ENCODE results near the gene STX3.
A peak's percentile ranks its signal among the peaks of the same experiment; 100 is the strongest.
"Not testable (repeated sequence)": the region's sequence is repeated elsewhere in the genome, so short reads cannot be mapped to it uniquely, and the experiment has no call there.

STX3 gene

DNA sequence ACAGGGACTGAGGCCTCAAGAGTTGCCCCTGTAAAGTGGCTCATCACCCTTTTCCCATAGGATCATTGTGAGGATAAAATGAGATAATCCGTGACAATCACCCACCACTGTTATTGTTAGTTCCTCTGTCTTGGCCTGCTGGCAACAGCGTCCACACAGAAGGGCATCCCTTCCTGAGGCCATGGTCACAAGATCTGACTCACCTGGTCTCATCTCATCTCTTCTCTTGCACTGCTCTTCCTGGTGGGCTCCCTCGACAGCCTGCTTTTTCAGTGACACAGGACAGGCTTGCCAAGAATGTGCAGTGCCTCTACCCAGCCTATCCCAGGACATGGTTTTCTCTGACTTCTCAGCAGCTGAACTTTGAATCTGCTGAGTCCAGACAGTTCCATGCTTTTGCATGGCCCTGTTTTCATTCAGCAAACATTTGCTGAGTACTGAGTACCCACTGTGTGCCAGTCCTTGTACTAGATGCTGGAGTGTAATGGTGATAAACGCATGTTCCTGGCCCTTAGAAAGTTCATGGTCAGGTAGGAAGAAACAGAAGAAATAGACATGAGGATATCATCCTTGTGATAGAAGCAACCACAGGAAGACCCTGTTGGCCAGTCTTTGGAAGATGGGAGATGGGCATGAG is 3.3 kb downstream of the STX3 start:
- no peak for DNase-seq (ENCODE audit: low spot score)

DNA sequence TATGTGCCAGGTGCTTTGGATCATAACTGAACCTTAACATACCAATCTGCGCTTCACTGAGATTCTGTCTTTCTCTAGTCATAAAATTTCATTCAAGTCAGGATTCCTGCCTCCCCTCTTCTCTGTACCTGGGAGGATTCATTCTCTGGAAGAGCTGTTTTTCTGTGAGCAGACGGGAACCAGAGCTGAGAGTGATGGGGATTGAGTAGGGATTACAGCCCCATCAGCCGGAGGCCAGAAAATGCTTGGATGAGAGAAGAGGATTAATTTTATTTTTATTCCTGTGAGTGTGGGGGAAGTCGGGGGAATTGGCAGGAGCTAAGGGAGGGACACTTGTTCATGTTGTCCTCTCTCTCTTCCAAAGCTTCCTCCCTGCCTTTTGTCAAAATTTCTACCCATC is 4.7 kb downstream of the STX3 start:
- no peak for DNase-seq (ENCODE audit: low spot score)

DNA sequence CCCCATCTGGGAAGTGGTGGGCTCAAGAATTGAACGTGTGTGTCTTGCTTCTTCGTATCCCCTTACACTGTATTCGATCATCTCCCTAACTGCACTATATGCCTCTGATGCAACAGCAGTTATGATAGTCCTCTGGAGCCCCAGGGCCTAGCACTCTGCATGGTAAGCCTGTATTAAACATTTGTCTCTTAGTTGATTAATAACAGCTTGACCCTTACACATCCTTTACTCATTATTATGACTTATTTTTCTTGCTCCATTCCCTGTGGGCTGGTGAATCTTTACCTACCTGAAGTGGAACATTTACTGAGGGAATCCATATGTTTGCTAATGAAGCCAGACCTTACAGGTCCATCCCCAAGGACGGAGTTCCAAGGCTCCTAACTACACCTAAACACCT is 5.6 kb downstream of the STX3 start:
- no peak for DNase-seq (ENCODE audit: low spot score)

DNA sequence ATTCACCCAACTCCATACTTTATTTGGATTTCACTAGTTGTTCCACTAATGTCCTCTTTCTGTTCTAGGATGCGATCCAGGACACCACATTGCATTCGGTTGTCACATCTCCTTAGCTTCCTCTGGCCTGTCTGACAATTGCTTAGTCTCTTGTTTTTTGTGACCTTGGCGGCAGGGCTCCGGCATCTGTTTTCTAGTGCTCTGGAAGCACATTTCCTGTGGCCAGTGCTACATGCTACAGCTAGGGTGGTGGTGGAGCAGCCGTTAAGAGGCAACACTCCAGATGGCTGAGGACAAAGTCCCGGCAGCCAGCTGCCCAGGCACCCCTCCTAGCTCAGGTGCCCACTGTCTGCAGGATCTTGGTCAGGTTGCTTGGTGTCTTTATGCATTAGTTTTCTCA is 6.8 kb downstream of the STX3 start:
- no peak for DNase-seq (ENCODE audit: low spot score)

DNA sequence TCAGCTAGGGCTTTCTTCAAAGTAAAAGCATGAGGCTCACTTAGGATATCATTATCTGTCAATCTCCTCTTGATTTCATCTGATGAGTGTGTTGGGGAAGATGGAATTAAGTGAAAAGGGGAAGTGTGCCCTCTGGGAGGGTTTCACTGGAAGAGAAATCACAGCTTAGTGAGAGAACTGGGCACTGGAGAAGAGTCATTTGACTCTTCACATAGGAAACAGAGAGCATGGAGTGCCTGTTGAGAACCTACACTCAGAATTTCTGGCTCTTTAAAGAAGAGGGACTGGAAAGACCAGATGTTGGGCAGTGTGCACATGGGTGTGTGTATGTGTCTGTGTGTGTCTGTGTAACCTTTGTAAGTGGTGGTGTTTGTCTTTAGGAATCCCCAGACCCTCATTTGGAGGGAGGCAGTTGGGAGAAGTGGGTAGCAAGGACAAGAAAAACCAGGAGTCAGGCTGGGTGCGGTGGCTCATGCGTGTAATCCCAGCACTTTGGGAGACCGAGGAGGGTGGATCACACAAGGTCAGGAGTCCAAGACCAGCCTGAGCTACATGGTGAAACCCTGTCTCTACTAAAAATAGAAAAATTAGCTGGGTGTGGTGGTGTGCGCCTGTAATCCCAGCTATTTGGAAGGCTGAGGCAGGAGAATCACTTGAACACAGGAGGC is 10.0 kb downstream of the STX3 start:
- DNase-seq (ENCODE audit: low spot score): no peak

DNA sequence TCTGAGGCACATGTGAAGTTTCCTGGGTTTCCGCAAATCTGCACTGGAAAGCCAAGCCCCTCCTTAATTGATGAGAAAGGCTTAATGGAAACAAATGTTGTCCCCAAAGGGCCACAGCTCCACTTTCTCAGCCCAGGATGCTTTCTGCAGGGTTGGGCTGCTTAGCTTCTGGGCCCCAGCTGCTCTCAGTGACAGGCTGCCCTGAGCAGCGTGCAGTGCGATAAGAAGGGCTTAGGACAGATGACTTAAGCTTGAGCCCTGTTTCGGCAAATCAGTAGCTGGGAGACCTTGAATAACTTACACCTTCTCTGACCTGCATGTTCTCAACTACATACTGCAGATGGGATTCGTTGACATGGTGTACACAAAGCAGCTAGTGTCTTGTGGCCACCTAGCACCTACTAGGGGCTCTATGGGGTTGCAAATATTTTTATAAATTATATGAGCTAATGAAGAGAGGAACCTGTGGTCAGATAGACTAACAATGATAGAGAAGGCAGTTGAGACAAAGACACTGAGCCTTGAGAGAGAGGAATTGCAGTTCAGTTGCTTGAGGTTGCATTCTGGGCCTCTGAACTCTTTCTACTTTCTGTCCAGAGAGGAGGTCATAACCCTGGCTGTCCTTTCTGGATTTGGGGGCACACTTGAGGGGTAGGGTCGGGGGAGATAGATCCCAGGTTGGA is 11.5 kb downstream of the STX3 start:
- DNase-seq (ENCODE audit: low spot score): no peak

DNA sequence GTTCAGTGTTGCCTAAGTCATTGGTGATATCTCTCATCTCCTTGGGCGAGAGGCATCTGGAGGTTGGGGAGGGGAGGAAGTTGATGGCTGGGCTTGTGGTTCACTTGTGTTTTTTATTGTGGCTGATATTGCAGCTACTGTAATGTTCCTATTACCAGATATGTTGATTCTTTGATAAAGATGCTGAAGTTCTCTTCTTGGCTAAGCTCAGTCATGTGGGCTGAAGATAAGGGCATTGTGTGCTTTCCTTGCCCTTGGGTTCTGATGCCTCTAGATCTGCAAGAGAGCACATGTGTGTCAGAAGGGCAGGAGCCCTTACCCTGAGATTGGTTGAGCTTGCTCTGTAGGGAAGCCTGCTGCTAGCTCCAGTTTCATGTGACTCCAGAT is 12.0 kb downstream of the STX3 start:
- DNase-seq (ENCODE audit: low spot score): no peak

DNA sequence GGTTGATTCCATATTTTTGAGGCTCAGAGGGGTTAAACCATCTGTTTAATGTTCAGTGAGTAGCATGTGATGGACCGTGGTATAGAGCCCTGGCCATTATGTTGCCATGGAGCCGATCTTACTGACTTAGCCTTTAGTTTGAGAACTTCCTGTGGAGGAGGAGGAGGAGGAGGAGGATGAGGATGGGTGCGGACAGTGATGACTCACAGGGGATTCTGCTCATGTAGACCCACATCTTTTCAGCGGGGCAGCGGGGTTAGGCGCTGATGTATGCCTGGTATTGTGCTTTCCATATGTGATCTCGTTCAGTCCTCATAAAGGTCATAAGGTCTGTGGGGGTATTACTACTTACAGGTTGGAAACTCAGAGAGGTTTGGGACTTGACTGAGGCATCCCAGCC is 13.9 kb downstream of the STX3 start:
- no peak for DNase-seq (ENCODE audit: low spot score)

DNA sequence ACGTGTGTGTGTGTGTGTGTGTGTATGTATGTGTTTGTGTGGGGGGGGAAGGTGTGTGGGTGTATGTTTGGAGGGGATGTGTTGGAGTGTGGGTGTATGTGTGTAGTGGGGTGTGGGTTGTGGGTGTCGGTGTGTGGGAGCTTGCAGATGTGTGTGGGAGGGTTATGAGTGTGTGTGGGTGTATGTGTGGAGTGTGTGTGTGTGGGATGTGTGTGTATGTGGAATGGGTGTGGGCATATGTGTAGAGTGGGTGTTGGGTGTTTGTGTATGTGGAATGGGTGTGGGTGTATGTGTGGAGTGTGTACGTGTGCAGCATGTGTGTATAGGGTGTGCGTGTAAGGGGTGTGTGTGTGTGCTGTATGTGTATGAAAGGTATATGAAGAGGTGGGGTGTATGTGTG is 14.7 kb downstream of the STX3 start:
- no peak for DNase-seq (ENCODE audit: low spot score)

DNA sequence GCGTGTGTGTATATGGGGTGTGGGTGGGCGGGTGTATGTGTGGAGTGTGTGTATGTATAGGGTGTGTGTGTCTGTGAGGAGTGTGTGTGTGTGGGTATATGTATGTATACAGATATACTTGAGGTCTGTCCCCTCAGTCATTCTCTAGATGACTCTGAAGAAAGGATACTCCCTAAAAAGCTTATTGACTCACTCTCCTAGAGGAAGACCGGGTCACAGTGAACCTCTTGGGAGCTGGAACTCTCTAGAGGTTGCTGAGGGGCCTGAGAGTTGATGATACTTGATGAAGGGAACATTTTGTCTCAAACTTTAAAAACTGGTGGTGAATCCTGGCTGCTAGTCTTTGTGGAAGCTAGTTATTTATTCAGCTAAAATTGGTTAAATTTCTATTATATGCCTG is 15.1 kb downstream of the STX3 start:
- DNase-seq (ENCODE audit: low spot score): no peak

DNA sequence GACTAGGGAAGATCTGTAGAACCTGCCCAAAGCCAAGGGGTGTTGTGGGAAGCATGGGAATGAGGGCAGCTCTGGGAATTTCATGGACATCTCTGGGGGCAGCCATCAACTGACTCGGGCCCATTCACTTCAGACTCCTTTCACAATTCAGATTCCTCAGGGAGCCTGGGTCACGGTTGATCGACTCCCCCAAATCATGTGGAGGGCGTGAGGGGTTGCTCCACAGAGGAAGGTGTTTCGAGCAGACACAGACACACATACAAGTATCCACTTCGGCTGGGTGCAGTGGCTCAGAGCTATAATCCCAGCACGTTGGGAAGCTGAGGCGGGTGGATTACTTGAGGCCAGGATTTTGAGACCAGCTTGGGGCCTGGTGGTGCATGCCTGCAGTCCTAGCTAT is 15.7 kb downstream of the STX3 start:
- no peak for DNase-seq (ENCODE audit: low spot score)

DNA sequence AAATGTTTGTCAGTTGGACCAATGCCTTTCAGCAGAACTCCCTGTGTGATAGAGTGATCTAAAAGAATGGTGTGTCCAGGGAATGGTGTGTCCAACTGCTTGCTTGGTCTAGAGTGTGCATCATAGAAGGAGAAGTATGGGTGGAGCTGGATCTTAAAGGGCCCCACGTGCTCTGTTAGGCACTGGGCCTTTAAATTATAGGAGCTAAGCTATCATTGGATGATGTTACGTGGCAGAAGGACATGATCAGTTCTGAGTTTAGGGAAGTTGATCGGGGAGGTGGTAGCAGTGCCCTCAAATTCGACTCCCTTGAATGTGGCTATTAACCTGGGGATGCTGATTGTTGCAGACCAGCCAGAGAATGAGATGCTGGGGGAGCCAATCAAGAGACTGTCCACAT is 16.4 kb downstream of the STX3 start:
- DNase-seq (ENCODE audit: low spot score): no peak

DNA sequence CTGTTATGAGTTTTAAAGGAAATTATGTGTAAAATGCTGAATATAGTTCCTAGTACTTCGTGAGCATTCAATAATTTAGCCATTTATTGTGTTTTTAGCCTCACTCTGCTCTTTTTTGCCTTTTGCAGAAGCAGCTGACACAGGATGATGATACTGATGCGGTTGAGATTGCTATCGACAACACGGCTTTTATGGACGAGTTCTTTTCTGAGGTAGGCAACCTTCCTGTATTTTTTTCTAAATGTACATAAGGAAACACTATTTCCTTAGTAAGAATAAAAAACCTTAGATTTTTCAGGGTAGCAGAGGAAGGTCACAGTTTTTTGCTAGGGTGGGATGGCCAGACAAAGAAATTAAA is 17.9 kb downstream of the STX3 start:
- no peak for DNase-seq (ENCODE audit: low spot score)

DNA sequence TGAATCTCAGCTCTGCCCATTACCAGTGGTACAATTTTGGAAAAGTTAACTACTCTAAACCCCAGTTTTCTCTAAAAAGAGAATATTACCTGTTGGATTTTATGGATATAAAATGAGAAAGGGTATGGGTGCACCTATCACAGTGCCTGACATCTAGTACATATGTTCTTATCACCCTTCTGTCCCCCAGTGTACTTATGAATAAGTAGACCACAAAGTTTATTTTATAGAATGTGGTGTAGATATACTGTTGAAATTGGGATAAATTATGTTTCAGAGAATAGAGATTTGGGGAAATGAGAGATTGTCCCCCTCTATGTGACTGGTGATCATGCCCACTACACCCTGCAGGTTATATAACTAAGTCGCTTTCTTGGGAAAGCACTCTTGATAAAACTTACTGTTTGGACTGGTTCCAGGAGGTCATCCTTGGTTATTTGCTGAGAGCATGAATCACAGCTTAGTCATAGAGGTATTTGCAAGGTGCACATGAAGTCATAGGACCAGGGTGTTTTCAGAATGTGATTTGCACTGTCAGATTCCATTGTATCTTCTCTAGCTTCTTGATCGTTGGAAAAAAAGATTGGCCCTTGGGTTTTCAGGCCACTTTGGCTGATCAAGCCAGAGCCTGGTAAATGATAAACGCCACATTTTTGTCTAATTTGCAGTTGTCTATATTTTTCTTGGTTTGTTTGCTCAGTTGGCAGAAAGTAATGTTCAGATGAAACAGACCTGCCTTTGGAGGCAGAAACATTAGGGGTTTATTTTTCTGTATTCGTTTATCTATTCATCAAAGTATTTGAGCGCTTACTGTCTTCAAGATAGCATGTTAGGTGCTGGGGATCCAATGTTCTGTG is 21.3 kb downstream of the STX3 start:
- peak; percentile 54 for DNase-seq (ENCODE audit: low spot score)

DNA sequence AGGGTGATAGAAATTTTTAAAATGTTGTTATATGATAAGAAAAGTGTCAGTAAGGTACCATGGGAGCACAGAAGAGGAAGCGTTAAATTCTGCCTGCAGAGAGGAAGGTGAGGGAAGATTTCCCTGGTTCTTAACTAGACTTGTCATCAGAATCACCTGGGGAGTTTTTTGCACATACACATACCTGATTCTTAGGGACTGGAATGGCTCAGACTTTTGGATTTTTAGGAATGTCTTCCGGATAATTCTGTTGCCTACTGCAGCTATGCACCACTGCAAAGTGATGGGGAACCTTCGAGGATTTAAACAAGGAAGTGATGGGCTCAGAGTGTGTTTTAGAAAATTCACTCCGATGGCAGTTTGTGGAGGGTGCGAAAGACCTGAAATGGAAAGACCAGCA is 21.9 kb downstream of the STX3 start:
- no peak for DNase-seq (ENCODE audit: low spot score)

DNA sequence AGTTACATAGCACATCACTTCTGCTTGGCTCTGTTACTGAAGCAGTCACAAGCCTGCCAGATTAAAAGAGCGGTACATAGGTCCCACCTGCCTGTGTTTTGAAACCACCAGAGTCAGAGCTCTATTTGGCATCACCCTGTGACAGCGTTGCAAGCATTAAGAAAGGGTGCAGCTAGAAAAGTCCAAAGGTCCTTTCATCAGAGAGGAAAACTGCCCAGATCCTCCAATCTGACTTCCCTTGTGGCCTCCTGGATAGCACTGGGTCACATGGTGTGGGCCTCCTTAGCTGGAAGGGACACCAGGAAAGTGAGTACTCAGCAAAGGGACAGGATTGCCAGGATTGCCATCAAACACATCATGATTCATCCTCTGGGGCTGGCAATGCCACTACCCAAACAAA is 22.9 kb downstream of the STX3 start:
- DNase-seq (ENCODE audit: low spot score): no peak

DNA sequence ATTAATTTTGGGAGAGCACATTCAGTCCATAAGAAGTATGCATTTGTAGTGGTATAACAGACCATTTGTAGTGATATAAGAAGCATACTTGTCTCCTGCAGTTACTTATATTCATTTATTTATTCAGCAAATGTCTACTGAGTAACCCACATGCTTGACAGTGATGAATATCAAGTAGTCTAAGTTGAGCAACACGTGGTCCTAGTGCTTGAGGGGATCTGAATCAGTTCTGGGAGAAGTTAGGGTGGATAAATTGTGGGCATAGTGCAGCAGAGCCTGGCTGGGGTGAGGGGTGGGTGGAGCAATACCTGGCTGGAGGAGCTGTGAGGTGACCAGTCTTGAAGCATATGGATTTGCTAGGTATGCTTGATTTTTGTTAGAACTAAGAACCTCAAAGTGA is 24.3 kb downstream of the STX3 start:
- no peak for DNase-seq (ENCODE audit: low spot score)

DNA sequence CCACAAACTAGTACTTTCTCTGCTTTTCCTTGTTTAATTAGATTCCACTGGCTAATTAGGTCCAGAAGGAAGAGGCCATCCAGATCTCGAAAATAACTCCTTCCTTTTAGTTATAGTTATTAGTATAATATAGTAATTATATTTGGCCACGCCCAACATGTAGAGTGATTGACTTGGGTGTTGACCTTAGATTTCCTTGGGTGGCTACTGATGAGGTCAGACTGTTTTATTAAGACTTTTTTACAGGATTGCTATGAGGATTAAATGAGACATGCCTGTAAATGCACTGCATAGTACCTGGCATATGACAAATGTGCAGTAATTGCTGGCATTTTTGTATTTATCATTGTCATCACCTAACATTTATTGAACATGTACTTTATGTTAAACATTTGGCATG is 26.9 kb downstream of the STX3 start:
- DNase-seq (ENCODE audit: low spot score): no peak

DNA sequence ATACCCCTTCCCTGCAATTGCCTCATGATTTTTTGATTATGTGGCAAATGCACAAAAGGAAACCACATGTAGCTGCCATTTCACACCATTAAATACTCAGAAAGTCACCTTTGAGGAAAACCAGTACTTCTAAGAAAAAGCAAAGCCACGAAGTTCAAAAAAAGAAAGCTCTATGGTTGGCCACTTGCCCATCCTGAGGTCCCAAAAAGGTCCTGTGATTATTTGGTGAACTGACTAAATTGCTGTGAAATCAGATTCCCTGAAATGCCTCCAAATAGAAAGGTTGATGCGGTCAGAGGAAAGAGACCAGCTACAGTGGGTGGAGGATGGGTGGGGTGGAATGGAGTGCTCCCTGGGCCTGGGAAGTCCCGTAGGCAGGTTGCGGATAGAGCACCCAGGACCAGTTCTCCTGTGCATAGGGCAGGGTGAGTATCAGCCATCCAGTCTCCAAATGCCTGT is 28.5 kb downstream of the STX3 start:
- peak; percentile 53 for DNase-seq (ENCODE audit: low spot score)

DNA sequence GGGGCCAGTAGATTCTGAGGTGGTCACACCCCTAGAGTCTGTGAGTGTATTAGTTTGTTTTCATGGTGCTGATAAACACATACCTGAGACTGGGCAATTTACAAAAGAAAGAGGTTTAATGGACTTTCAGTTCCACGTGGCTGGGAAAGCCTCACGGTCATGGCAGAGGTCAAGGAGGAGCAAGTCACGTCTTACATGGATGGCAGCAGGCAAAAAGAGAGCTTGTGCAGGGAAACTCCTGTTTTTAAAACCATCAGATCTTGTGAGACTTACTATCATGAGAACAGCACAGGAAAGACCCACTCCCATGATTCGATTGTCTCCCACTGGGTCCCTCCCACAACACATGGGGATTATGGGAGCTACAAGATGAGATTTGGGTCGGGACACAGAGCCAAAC is 29.3 kb downstream of the STX3 start:
- not testable (repeated sequence) for DNase-seq (ENCODE audit: low spot score)

DNA sequence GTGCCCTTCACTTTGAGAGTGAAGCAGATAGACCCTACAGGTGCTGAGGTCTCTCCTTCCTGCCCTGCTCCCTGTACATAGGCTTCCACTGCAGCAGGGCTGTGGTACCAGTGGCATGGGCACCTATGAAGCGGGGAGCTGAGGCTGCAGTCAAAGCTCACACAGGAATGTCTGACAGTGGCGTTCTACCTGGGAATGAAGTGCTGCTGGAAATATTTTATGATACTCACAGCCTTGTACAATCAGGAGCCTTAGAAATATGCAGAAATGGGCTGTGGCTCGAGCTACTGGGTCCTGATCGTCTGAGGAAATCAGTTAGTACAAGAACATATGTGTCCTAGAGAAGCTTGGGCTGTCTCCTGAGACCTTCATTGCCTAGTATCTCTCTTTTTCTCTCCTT is 30.6 kb downstream of the STX3 start:
- DNase-seq (ENCODE audit: low spot score): no peak

DNA sequence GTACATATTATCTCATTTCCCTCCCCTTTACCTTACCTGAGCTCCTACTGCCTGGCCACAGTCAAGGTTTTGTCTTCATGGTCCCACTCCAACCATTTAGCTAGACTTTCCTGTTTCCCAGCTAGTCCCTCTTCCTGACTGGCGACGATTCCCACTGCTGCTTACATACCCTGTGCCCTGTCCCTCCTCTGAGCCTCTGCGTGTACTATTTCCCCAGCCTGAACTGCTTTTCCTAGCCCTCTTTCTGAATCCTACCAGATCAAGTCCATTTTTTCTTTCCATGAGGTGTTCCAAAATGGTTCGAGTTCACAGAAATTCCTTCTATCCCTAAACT is 32.0 kb downstream of the STX3 start:
- no peak for DNase-seq (ENCODE audit: low spot score)

DNA sequence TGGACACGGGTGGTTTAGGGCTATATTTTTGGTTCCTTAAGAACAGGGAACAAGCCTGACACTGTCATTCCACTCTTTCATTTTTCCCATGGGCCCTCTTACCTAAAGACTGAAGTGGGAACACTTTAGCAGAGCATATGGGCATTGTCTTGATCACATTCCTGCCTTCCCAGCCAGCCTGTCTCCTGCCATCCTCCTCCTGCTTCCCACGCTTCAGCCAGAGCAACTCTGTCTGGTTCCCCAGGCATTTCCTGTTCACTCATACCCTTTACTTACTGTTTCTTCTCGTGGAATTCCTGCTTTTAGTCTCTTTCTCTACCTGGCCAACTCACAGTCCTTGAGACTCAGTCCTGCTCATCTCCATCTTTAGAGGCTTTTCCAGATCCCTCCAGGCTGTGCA is 32.6 kb downstream of the STX3 start:
- no peak for DNase-seq (ENCODE audit: low spot score)

Measured in activated CD4-positive, alpha-beta T cell treated with anti-CD3 and anti-CD28 coated beads, Interleukin-2, Interleukin-4, amounts not matched to agents 100 ng/mL and 50 ng/mL, durations not matched to agents 16 hours and 8 hours (primary cell).